Stimulated activated CD4-positive, alpha-beta T cell treated with anti-CD3 and anti-CD28 coated beads, Interleukin-15, amount 100 ng/mL, for 1 hour (primary cell): ENCODE measurements around the gene INTU.
"Not testable (repeated sequence)": the region's sequence is repeated elsewhere in the genome, so short reads cannot be mapped to it uniquely, and the experiment has no call there.

Source experiments
- DNase-seq, 2 donors: peaks; one replicate each; pipeline ENCODE4 v3.0.0-alpha.2; 2020; ENCODE audit warnings: low read depth in 1 of 2, low spot score in 1 of 2

Gene INTU

GRCh38 chr4:127642169-127642568 is 9.4 kb downstream of the INTU start:
- DNase-seq, result no peak

GRCh38 chr4:127643791-127644190 is 11.0 kb downstream of the INTU start:
- DNase-seq, result no peak

GRCh38 chr4:127648061-127648460 is 15.3 kb downstream of the INTU start:
- no peak for DNase-seq

GRCh38 chr4:127655590-127655989 is 22.8 kb downstream of the INTU start:
- not testable (repeated sequence) for DNase-seq

GRCh38 chr4:127656047-127656680 is 23.4 kb downstream of the INTU start:
- DNase-seq, result no peak

- DNase-seq, result no peak
Measured at GRCh38 chr4:127660284-127660885, 27.6 kb downstream of the INTU start.

GRCh38 chr4:127667116-127667515 is 34.4 kb downstream of the INTU start:
- DNase-seq, result no peak

GRCh38 chr4:127667772-127668171 is 35.0 kb downstream of the INTU start:
- no peak for DNase-seq

- no peak for DNase-seq
Measured at GRCh38 chr4:127668770-127669169, 36.0 kb downstream of the INTU start.

- DNase-seq, result no peak
Measured at GRCh38 chr4:127669691-127670090, 36.9 kb downstream of the INTU start.

- DNase-seq, result no peak
Measured at GRCh38 chr4:127672111-127672510, 39.4 kb downstream of the INTU start.

GRCh38 chr4:127685292-127685691 is 52.5 kb downstream of the INTU start:
- DNase-seq, result no peak

GRCh38 chr4:127686658-127687057 is 53.9 kb downstream of the INTU start:
- DNase-seq, result no peak

- DNase-seq, result no peak
Measured at GRCh38 chr4:127687580-127687979, 54.8 kb downstream of the INTU start.

- no peak for DNase-seq
Measured at GRCh38 chr4:127698789-127699200, 66.0 kb downstream of the INTU start.

- DNase-seq, result no peak
Measured at GRCh38 chr4:127708985-127709384, 76.2 kb downstream of the INTU start.

GRCh38 chr4:127709456-127709855 is 76.7 kb downstream of the INTU start:
- no peak for DNase-seq

GRCh38 chr4:127730142-127730913 is 97.6 kb downstream of the INTU start, which contains the start of gene SLC25A31:
SLC25A31 (plus strand) TSS chr4:127730400; CDS start chr4:127730546, 146 bp downstream.
- no peak for DNase-seq

GRCh38 chr4:127731406-127731805 is 98.6 kb downstream of the INTU start:
- DNase-seq, result no peak

GRCh38 chr4:127732623-127733328 is 100.0 kb downstream of the INTU start:
- no peak for DNase-seq

- DNase-seq, result no peak
Measured at GRCh38 chr4:127734976-127735375, 102.2 kb downstream of the INTU start.

GRCh38 chr4:127737295-127737694 is 104.5 kb downstream of the INTU start:
- no peak for DNase-seq
